22Rv1 (cell line): Measurements from ENCODE around the gene LRMDA.

Experiments
- ZFX ChIP-seq: fragments of 450-650 bp; IDR thresholded peaks from 2 replicates; pipeline ENCODE4 v1.6.1; 2017; ENCODE audit warnings: antibody characterized with exemption, borderline replicate concordance
- TF ChIP-seq, protein P1 (sequence below): fragments of 450-650 bp; IDR thresholded peaks from 2 replicates; pipeline ENCODE4 v1.5.1; 2017; ENCODE audit warnings: mild to moderate bottlenecking

DNA sequence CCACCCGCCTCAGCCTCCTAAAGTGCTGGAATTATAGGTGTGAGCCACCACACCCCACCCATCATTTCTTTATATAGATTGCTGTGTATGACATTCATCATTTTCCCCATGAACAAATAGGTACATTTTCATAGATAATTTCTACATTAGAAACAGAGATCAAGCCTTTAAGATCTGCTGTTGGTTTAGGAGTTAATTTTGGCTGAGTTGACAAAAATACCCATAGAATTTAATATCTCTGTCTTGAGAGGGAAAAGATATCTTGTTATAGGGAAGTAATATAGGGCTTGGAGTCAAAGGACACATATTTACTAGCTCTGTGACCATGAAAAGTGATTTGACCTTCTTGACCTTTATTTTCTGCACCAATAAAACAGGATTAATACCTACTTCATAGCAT, 51.8 kb downstream of the LRMDA start:
- TF ChIP-seq, protein P1, sequence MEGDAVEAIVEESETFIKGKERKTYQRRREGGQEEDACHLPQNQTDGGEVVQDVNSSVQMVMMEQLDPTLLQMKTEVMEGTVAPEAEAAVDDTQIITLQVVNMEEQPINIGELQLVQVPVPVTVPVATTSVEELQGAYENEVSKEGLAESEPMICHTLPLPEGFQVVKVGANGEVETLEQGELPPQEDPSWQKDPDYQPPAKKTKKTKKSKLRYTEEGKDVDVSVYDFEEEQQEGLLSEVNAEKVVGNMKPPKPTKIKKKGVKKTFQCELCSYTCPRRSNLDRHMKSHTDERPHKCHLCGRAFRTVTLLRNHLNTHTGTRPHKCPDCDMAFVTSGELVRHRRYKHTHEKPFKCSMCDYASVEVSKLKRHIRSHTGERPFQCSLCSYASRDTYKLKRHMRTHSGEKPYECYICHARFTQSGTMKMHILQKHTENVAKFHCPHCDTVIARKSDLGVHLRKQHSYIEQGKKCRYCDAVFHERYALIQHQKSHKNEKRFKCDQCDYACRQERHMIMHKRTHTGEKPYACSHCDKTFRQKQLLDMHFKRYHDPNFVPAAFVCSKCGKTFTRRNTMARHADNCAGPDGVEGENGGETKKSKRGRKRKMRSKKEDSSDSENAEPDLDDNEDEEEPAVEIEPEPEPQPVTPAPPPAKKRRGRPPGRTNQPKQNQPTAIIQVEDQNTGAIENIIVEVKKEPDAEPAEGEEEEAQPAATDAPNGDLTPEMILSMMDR, result no peak
- no peak for TF ChIP-seq ZFX
